Left lung (tissue), 10 donors: ENCODE data around the gene FAM209B. TPM values are rescaled to one million over a fixed set of nuclear protein-coding genes. Genes with fewer than 3 reads are reported as not detected.
"Not testable (repeated sequence)": the region's sequence is repeated elsewhere in the genome, so short reads cannot be mapped to it uniquely, and the experiment has no call there.

Experiments used
- ATAC-seq: fragments of 200-7000 bp; cut with Tn5 transposase; one replicate; pipeline ENCODE4 v1.9.1; 2020; ENCODE audit warnings: moderate library complexity
- DNase-seq, 4 donors: peaks; one replicate each; pipeline ENCODE4 v3.0.0-alpha.2; 2013 to 2020
- H3K27ac ChIP-seq, 2 donors: fragments of 200-600 bp; sonication (generic) in 1 of 2; one replicate each; pipeline versions ENCODE4 v1.5.0 to v1.8.0; 2020 to 2021
- H3K27me3 ChIP-seq, 2 donors: fragments of 200-600 bp; sonication (generic) in 1 of 2; one replicate each; pipeline versions ENCODE4 v1.5.0 to v1.8.0; 2020 to 2021
- H3K36me3 ChIP-seq, 2 donors: fragments of 200-600 bp; sonication (generic) in 1 of 2; one replicate each; pipeline versions ENCODE4 v1.5.0 to v1.8.0; 2020 to 2021
- H3K4me1 ChIP-seq, 2 donors: fragments of 200-600 bp; one replicate each; pipeline ENCODE4 v1.8.0; 2021
- H3K4me3 ChIP-seq, 2 donors: fragments of 200-600 bp; sonication (generic) in 1 of 2; one replicate each; pipeline versions ENCODE4 v1.5.0 to v1.8.0; 2020 to 2021; ENCODE audit warnings: mild to moderate bottlenecking in 1 of 2
- H3K9me3 ChIP-seq, 2 donors: fragments of 200-600 bp; sonication (generic) in 1 of 2; one replicate each; pipeline versions ENCODE4 v1.5.0 to v1.8.0; 2020 to 2021
- intact Hi-C, 2 donors: fragments of 100-400 bp; cut with DNase I; formaldehyde crosslinking; loops; one replicate each; pipeline versions ENCODE4 v1.11.2 to v1.14.2; 2022
- polyA plus RNA-seq, 6 donors: library from polyadenylated mRNA; unstranded; fragments of 120-200 nt; gene quantifications; one replicate each; pipeline ENCODE4 v1.2.1, GENCODE V29; 2013; ENCODE audit not compliant: insufficient read length in 6 of 6
- total RNA-seq, 2 donors: library from RNA; stranded (reverse); fragmentation: NEBNext Ultra II Directional; extraction: Animal tissue kit (Norgen Biotek cat#: 25700); gene quantifications; one replicate each; pipeline ENCODE4 v1.2.1, GENCODE V29; 2021
- TF ChIP-seq, protein P1 (sequence below), 2 donors: fragments of 200-600 bp; sonication (generic) in 1 of 2; IDR thresholded peaks; one replicate each; pipeline versions ENCODE4 v1.5.0 to v1.8.0; 2021; ENCODE audit warnings: antibody characterized with exemption in 2 of 2
- donor health status: DM: no; HTN: yes; CAD: no.
- donor health status: DM: no; HTN: no; CAD: no.

Gene FAM209B
- total and polyA plus RNA-seq, 8 donors, result 0.30 to 0.63 (median 0.37) TPM; not detected in 3

DNA sequence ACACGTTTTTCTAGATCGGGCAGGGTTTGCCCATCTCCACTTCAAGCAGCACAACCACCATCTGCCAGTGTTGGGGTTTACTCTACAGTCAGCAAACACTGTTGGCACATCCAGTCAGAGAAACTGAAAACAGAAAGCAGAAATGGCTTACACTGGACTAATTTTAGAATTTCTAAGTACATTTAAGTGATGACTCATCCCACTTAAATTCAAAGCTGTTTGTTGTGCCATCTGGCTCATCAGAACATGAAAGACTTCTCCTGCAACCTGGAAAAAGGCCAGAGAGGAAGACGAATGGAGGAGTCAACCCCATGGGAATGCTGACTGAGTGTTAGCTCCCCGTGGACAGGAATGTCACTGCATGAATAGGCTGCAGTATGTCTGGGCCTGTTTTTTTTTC, 21.8 kb downstream of the FAM209B start:
- H3K4me3 ChIP-seq, result no peak overlapping the region
- DNase-seq, result peak in 2 of 4 donors; percentile 25 to 56
- no peaks in the 10 kb centered on the region for H3K9me3 ChIP-seq
- H3K27ac ChIP-seq, result peak overlapping the region in 1 of 2 donors; percentile 44
- TF ChIP-seq, protein P1, sequence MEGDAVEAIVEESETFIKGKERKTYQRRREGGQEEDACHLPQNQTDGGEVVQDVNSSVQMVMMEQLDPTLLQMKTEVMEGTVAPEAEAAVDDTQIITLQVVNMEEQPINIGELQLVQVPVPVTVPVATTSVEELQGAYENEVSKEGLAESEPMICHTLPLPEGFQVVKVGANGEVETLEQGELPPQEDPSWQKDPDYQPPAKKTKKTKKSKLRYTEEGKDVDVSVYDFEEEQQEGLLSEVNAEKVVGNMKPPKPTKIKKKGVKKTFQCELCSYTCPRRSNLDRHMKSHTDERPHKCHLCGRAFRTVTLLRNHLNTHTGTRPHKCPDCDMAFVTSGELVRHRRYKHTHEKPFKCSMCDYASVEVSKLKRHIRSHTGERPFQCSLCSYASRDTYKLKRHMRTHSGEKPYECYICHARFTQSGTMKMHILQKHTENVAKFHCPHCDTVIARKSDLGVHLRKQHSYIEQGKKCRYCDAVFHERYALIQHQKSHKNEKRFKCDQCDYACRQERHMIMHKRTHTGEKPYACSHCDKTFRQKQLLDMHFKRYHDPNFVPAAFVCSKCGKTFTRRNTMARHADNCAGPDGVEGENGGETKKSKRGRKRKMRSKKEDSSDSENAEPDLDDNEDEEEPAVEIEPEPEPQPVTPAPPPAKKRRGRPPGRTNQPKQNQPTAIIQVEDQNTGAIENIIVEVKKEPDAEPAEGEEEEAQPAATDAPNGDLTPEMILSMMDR (IDR thresholded peaks at IDR 0.05), result peak; percentile 9 to 33
- peak; percentile 90 for ATAC-seq
- intact Hi-C loops, result loop anchor here in 1 of 2 donors (5.0 kb wide), 1 partner anchor 442 kb away; no protein-coding TSS in a partner anchor
- no peaks in the 10 kb centered on the region for H3K27me3 ChIP-seq
- H3K36me3 ChIP-seq, result no peaks in the 10 kb centered on the region
- peaks cover 5 to 10% of the 10 kb centered on the region in 2 donors for H3K4me1 ChIP-seq

DNA sequence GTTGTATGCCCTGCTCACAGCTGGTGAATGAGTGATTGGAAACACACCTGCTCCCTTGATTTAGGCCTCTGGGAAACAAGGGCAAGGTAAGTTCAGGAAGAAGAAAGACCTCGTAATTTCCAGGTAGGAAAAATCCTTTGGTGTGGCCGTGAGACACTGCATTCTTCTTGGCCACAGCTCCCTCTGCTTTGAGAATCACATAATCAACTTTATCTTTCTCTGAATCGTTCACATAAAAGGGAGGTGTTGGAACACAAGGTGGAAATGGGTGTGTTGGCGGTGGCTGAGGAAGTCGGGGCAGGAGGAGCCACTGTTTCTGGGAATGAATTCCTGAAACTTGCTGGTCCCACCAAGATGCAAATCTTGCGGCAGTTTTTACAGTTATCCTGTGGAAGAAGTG, 25.9 kb downstream of the FAM209B start:
- peaks cover 0 to 5% of the 10 kb centered on the region in 2 donors for H3K27me3 ChIP-seq

DNA sequence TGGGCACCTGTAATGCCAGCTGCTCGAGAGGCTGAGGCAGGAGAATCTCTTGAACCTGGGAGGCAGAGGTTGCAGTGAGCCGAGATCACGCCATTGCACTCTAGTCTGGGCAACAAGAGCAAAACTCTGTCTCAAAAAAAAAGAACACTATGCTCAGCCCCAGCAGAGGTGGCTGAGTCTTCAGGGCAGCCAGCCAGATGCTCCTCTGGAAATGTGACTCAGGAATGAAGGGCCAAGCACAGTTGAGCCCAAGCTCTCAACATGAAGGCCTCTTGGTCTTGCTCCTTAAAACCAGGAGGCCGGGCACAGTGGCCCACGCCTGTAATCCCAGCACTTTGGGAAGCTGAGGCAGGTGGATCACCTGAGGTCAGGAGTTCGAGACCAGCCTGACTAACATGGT, 31.5 kb downstream of the FAM209B start:
- intact Hi-C loops, H3K4me1 ChIP-seq, H3K9me3 ChIP-seq, H3K27me3 ChIP-seq, DNase-seq, H3K27ac ChIP-seq, H3K36me3 ChIP-seq, ATAC-seq, H3K4me3 ChIP-seq: not testable (repeated sequence)

More for the DNA sequence above, 25.9 kb downstream of the FAM209B start:
- no peak for ATAC-seq
- no peak for DNase-seq
- H3K4me1 ChIP-seq, result peaks cover 5 to 9% of the 10 kb centered on the region in 2 donors
- no peak overlapping the region for H3K4me3 ChIP-seq
- H3K27ac ChIP-seq, result no peak overlapping the region
- intact Hi-C loops, result no loop called here
- TF ChIP-seq, protein P1 (IDR thresholded peaks at IDR 0.05), result no peak
- no peaks in the 10 kb centered on the region for H3K36me3 ChIP-seq
- no peaks in the 10 kb centered on the region for H3K9me3 ChIP-seq

DNA sequence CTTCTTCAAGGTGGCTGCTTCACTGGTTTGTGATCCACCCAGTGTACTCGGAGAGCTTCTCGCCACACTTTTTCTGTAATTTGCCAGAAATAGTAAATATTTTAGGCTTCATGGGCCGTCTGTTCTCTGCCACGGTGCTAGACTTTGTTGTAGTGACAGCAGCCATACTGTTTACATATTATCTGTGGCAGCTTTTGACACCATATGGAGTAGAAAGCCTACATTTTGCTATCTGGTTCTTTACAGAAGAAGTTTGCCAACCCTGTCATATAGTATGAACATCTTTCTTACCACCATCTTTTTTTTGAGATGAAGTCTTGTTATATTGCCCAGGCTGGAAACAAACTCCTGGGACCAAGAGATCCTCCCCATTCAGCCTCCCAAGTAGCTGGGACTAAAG, 32.5 kb downstream of the FAM209B start:
- intact Hi-C loops, result no loop called here
- ATAC-seq (no peak), DNase-seq (no peak)
- Histone ChIP-seq H3K4me1 (no peaks in the 10 kb centered on the region), H3K9me3 (no peaks in the 10 kb centered on the region), H3K27me3 (peaks cover 0 to 5% of the 10 kb centered on the region in 2 donors), H3K4me3 (no peak overlapping the region), H3K27ac (no peak overlapping the region), H3K36me3 (no peaks in the 10 kb centered on the region)
- TF ChIP-seq, protein P1 (IDR thresholded peaks at IDR 0.05), result no peak

DNA sequence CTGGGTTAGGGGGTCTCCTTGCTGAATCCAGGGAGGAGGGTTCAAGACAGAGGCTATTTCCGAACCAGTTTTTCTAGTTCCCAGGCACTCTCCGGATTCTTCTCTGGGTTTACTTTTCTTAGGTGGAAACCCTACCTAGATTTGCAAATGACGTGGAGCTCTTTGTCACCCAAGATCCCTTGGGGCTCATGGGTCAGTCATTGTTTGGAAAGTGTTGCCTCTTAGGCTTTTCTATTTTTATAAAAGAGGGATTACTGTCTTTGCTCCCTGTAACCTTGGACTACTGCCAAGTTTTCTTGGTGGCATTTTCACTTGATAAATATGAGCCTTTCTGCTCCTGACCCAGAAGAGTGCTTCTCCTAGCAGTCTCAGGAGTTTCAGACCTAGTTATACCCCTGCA, 33.6 kb downstream of the FAM209B start:
- H3K4me3 ChIP-seq, result no peak overlapping the region
- no peaks in the 10 kb centered on the region for H3K4me1 ChIP-seq
- intact Hi-C loops, result no loop called here
- no peaks in the 10 kb centered on the region for H3K9me3 ChIP-seq
- no peak overlapping the region for H3K27ac ChIP-seq
- peak; percentile 72 for ATAC-seq
- TF ChIP-seq, protein P1 (IDR thresholded peaks at IDR 0.05), result no peak
- H3K36me3 ChIP-seq, result no peaks in the 10 kb centered on the region
- H3K27me3 ChIP-seq, result peaks cover 0 to 5% of the 10 kb centered on the region in 2 donors
- DNase-seq, result peak in 1 of 4 donors; percentile 69

DNA sequence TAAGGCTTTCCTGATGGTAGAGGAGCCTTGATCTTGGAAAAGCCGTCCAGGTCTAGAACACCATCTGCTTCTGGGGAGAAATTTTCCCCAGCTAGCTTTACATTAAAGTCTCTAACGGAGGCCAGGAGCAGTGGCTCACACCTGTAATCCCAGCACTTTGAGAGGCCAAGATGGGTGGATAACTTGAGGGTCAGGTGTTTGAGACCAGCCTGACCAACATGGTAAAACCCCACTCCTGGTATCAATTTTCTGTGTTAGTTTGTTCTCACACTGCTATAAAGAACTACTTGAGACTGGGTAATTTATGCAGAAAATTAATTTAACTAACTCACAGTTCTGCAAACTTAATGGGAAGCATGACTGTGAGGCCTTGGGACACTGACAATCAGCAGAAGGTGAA, 37.8 kb downstream of the FAM209B start:
- TF ChIP-seq, protein P1 (IDR thresholded peaks at IDR 0.05), result no peak
- no peak overlapping the region for H3K4me3 ChIP-seq
- no peaks in the 10 kb centered on the region for H3K27me3 ChIP-seq
- H3K27ac ChIP-seq, result no peak overlapping the region
- DNase-seq (no peak), ATAC-seq (no peak)
- intact Hi-C loops, result no loop called here
- no peaks in the 10 kb centered on the region for H3K9me3 ChIP-seq
- no peaks in the 10 kb centered on the region for H3K36me3 ChIP-seq
- H3K4me1 ChIP-seq, result no peaks in the 10 kb centered on the region
